Measurements from ENCODE around the gene GSK3A. TPM values are rescaled to one million over a fixed set of nuclear protein-coding genes. Genes with fewer than 3 reads are reported as not detected.

Gene GSK3A
- total and polyA plus RNA-seq, 10 donors, result 20.8 to 39.3 (median 28.7) TPM

DNA sequence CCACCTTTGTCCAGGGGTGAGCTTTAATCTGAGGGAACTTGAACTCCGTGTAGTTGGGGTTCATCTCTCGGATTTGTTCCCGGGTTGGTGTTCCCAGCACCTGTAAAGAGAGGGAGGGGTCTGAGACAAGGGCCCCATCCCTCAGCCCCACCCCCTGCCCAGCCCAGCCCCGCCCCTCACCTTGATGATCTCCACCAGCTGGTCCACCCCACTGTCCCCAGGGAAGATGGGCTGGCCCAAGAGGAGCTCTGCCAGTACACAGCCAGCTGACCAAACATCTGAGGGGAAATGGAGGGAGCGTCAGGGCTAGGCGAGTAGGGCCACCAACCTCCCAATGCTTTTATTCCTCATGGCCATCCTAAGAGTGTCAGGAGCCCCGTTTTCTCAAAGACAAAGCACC lies 9.3 kb downstream of the GSK3A start:
- Histone ChIP-seq H3K27ac (no peak overlapping the region), H3K4me3 (no peak overlapping the region), H3K4me1 (peaks cover 0 to 32% (median 4%) of the 10 kb centered on the region in 6 donors), H3K9me3 (no peaks in the 10 kb centered on the region), H3K36me3 (peaks cover 4 to 100% (median 90%) of the 10 kb centered on the region in 6 donors), H3K27me3 (replicated peaks in 1 of 7) (no peaks in the 10 kb centered on the region)
- TF ChIP-seq, protein P1, sequence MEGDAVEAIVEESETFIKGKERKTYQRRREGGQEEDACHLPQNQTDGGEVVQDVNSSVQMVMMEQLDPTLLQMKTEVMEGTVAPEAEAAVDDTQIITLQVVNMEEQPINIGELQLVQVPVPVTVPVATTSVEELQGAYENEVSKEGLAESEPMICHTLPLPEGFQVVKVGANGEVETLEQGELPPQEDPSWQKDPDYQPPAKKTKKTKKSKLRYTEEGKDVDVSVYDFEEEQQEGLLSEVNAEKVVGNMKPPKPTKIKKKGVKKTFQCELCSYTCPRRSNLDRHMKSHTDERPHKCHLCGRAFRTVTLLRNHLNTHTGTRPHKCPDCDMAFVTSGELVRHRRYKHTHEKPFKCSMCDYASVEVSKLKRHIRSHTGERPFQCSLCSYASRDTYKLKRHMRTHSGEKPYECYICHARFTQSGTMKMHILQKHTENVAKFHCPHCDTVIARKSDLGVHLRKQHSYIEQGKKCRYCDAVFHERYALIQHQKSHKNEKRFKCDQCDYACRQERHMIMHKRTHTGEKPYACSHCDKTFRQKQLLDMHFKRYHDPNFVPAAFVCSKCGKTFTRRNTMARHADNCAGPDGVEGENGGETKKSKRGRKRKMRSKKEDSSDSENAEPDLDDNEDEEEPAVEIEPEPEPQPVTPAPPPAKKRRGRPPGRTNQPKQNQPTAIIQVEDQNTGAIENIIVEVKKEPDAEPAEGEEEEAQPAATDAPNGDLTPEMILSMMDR (IDR thresholded peaks at IDR 0.05 in 8 of 11, conservative IDR thresholded peaks at IDR 0.05 in 3 of 11), result no peak
- TF ChIP-seq POLR2A (IDR thresholded peaks at IDR 0.05) (no peak), POLR2AphosphoS5 (IDR thresholded peaks at IDR 0.05) (no peak)
- intact Hi-C loops (cut with DNase I; ENCODE audit: low total_unique reads), result no loop called here
- no peak for DNase-seq
- 70 to 90% (median 84%) methylated on average over 2 to 7 of the region's 7 CpGs for WGBS, 5 donors

DNA sequence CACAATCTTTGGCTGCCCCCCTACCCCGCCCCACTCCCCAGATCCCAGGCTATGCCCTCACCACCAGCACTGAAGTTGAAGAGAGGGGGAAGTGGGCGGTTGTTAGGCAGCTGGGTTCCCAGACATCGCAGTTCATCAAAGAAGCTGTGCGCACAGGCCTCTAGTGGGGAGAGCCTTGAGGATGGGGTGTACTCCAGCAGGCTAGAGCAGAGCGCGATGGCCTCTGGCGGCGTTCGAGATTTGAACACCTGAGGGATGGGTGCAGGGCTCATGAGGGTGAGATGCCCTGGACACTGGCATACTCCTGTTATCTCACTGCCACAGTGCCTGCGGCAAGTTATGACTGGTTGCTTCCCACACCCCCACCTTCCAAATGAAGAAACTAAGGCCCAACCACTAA lies 10.0 kb downstream of the GSK3A start:
- intact Hi-C loops (cut with DNase I; ENCODE audit: low total_unique reads), result no loop called here
- peaks cover 4 to 100% (median 94%) of the 10 kb centered on the region in 6 donors for H3K36me3 ChIP-seq
- DNase-seq, result no peak
- no peaks in the 10 kb centered on the region for H3K27me3 ChIP-seq (replicated peaks in 1 of 7)
- no peaks in the 10 kb centered on the region for H3K9me3 ChIP-seq
- peak overlapping the region in 1 of 8 donors; percentile 7 for H3K27ac ChIP-seq
- H3K4me3 ChIP-seq, result no peak overlapping the region
- 90 to 96% (median 94%) methylated on average over 10 of the region's 10 CpGs for WGBS, 5 donors
- H3K4me1 ChIP-seq, result peaks cover 0 to 28% (median 4%) of the 10 kb centered on the region in 6 donors
- TF ChIP-seq, protein P1 (IDR thresholded peaks at IDR 0.05 in 8 of 11, conservative IDR thresholded peaks at IDR 0.05 in 3 of 11), result no peak
- TF ChIP-seq POLR2AphosphoS5 (IDR thresholded peaks at IDR 0.05) (peak in 1 of 3 donors; percentile 19), POLR2A (IDR thresholded peaks at IDR 0.05) (no peak)

DNA sequence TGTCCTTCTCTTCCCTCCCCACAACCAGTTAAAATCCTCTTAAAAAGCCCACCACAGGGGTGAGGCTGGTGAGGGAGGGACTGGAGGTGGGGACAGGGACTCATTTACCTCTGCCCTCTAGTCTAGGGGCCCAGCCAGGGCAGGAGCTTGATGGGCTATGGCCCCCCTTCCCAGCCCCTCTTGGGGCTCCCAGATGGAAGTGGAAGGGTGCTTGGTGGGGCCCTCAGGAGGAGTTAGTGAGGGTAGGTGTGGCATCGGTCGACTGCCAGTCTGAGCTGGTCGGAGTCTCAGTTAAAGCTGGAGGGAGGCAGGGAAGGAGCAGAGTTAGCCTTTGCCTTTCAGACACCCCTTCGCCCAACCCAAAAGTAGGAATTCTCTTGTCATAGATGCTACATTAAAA lies 11.8 kb downstream of the GSK3A start:
- 78 to 94% (median 91%) methylated on average over 4 of the region's 4 CpGs for WGBS, 5 donors
- TF ChIP-seq POLR2A (IDR thresholded peaks at IDR 0.05) (no peak), POLR2AphosphoS5 (IDR thresholded peaks at IDR 0.05) (no peak)
- TF ChIP-seq, protein P1 (IDR thresholded peaks at IDR 0.05 in 8 of 11, conservative IDR thresholded peaks at IDR 0.05 in 3 of 11), result no peak
- Histone ChIP-seq H3K36me3 (peaks cover 4 to 100% (median 96%) of the 10 kb centered on the region in 6 donors), H3K4me1 (peaks cover 0 to 36% (median 3%) of the 10 kb centered on the region in 6 donors), H3K9me3 (no peaks in the 10 kb centered on the region), H3K27ac (peak overlapping the region in 2 of 8 donors; percentile 11 to 22), H3K27me3 (replicated peaks in 1 of 7) (no peaks in the 10 kb centered on the region), H3K4me3 (no peak overlapping the region)
- DNase-seq, result no peak
- intact Hi-C loops (cut with DNase I; ENCODE audit: low total_unique reads), result no loop called here

DNA sequence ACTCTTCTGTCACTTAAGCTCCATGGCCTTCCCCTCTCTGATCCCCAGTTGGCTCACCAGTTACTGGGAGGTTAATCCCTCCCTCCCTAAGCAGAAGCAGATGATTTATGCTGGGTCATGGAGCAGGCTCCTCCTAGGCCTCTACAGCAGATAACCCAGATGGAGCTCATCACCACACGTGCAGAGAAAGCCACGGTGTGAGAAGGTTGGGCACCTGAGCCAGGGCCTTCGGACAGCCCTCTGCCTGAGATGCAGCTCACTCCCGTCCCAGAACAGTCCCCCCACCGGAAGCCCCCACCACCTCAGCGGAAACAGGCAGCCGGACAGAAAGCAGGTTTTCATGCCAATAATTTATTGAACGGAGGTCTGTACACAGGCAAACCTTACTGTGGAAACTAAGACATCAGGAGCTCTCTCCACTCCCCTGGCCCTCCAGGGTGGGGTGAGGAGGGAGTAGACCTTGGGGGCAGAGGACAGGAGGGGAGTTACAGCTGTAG lies 12.5 kb downstream of the GSK3A start:
- Histone ChIP-seq H3K4me3 (no peak overlapping the region), H3K4me1 (peaks cover 0 to 36% (median 0%) of the 10 kb centered on the region in 6 donors), H3K9me3 (no peaks in the 10 kb centered on the region), H3K27ac (peak overlapping the region in 2 of 8 donors; percentile 22 to 53), H3K27me3 (replicated peaks in 1 of 7) (no peaks in the 10 kb centered on the region), H3K36me3 (peaks cover 4 to 100% (median 96%) of the 10 kb centered on the region in 6 donors)
- DNase-seq, result no peak
- intact Hi-C loops (cut with DNase I; ENCODE audit: low total_unique reads), result no loop called here
- WGBS, 5 donors, result 60 to 78% (median 61%) methylated on average over 8 of the region's 8 CpGs
- peak in 1 of 3 donors; percentile 12 for TF ChIP-seq POLR2AphosphoS5 (IDR thresholded peaks at IDR 0.05)
- TF ChIP-seq, protein P1 (IDR thresholded peaks at IDR 0.05 in 8 of 11, conservative IDR thresholded peaks at IDR 0.05 in 3 of 11), result no peak
